K562 (cell line): ENCODE results near the gene GCN1. TPM values are rescaled to one million over a fixed set of nuclear protein-coding genes. Genes with fewer than 3 reads are reported as not detected.

Source experiments
- CHD4 ChIP-seq: fragments of 200-600 bp; sonication (generic); IDR thresholded peaks from 3 replicates; pipeline ENCODE4 v1.6.1; 2012; ENCODE audit warnings: low read depth, mild to moderate bottlenecking, mixed read lengths, low read length, inconsistent platforms; ENCODE audit not compliant: insufficient read depth, insufficient replicate concordance, poor library complexity, severe bottlenecking
- ETV1 ChIP-seq: fragments of 450-650 bp; conservative IDR thresholded peaks from 2 replicates; pipeline ENCODE4 v1.6.1; 2016; ENCODE audit warnings: missing genetic modification characterization, control low read depth, low read depth, missing compliant biosample characterization
- HDAC2 ChIP-seq: fragments of 450-650 bp; IDR thresholded peaks from 2 replicates; pipeline ENCODE4 v1.6.1; 2016; ENCODE audit warnings: mild to moderate bottlenecking
- HNRNPK ChIP-seq: fragments of 200-400 bp; formaldehyde crosslinking; IDR thresholded peaks from one replicate; pipeline ENCODE4 v1.6.1; 2018; ENCODE audit warnings: mild to moderate bottlenecking, low read depth, low read length; ENCODE audit not compliant: poor library complexity, severe bottlenecking
- JUND ChIP-seq, 2 experiments: IDR thresholded peaks; 2 replicates in 1 of 2; 3 replicates in 1 of 2; pipeline ENCODE4 v1.6.1; 2011; ENCODE audit warnings: borderline replicate concordance in 2 of 2, low read depth in 2 of 2, low read length in 2 of 2, improper control_type of control experiment in 1 of 2, missing biosample characterization in 1 of 2, missing genetic modification characterization in 1 of 2, missing genetic modification reagents in 1 of 2
- MED1 ChIP-seq: sonication (generic); formaldehyde crosslinking; IDR thresholded peaks from 2 replicates; pipeline ENCODE4 v1.8.1; 2023; ENCODE audit warnings: missing genetic modification reagents, borderline replicate concordance
- MXI1 ChIP-seq: IDR thresholded peaks from 2 replicates; pipeline ENCODE4 v1.6.1; 2011; ENCODE audit warnings: low read depth, mild to moderate bottlenecking, improper control_type of control experiment, low read length
- TEAD2 ChIP-seq: fragments of 450-650 bp; IDR thresholded peaks from 2 replicates; pipeline ENCODE4 v1.6.1; 2016; ENCODE audit warnings: missing genetic modification characterization, control low read depth, missing compliant biosample characterization
- XRCC4 ChIP-seq: IDR thresholded peaks from one replicate; pipeline ENCODE4 v1.6.1; 2011; ENCODE audit not compliant: insufficient read depth, insufficient read length; ENCODE audit errors: extremely low read depth
- polyA plus RNA-seq, 8 experiments: library from polyadenylated mRNA; depleted of rRNA in 4 of 8; stranded (reverse) in 5 of 8; unstranded in 3 of 8; fragments of >200 nt; fragmentation: Nextera tagmentation in 2 of 8; fragmentation: Illumina TruSeq in 1 of 8; extraction: Ambion mirVana in 2 of 8; extraction: Trizol in 1 of 8; gene quantifications; 2 replicates each; pipeline versions ENCODE4 v1.2.1 to v1.2.3, GENCODE V29; 2011 to 2014; ENCODE audit warnings: inconsistent platforms in 1 of 8, missing spikeins in 1 of 8
- total RNA-seq, 7 experiments: library from RNA; depleted of rRNA in 6 of 7; stranded (reverse); fragments of >200 nt in 6 of 7; fragmentation: Illumina TruSeq in 2 of 7; extraction: Trizol in 2 of 7; gene quantifications; 2 replicates each; pipeline versions ENCODE4 v1.2.1 to v1.2.3, GENCODE V29; 2011 to 2021; ENCODE audit warnings: low replicate concordance in 1 of 7
- TF ChIP-seq, protein P1 (sequence below): sonication (generic); formaldehyde crosslinking; IDR thresholded peaks from 2 replicates; pipeline ENCODE4 v1.4.0; 2020; ENCODE audit warnings: mild to moderate bottlenecking, missing genetic modification reagents
- TF ChIP-seq, protein P2 (sequence below), 2 experiments: fragments of 450-650 bp in 1 of 2; sonication (generic) in 1 of 2; formaldehyde crosslinking in 1 of 2; IDR thresholded peaks; 2 replicates each; pipeline versions ENCODE4 v1.7.1 to v1.9.0; 2016 to 2022; ENCODE audit warnings: inconsistent platforms in 1 of 2, mild to moderate bottlenecking in 1 of 2, missing genetic modification reagents in 1 of 2
- TF ChIP-seq, protein P3 (sequence below): IDR thresholded peaks from 2 replicates; pipeline ENCODE4 v1.6.1; 2011; ENCODE audit not compliant: insufficient read length; ENCODE audit errors: extremely low read depth

Gene GCN1
- total and polyA plus RNA-seq, 9 of the 15 experiments (the other 6 are each of a cell fraction or from before 2014, with no cell fraction given), result 11.9 to 190 (median 51.7) TPM

DNA sequence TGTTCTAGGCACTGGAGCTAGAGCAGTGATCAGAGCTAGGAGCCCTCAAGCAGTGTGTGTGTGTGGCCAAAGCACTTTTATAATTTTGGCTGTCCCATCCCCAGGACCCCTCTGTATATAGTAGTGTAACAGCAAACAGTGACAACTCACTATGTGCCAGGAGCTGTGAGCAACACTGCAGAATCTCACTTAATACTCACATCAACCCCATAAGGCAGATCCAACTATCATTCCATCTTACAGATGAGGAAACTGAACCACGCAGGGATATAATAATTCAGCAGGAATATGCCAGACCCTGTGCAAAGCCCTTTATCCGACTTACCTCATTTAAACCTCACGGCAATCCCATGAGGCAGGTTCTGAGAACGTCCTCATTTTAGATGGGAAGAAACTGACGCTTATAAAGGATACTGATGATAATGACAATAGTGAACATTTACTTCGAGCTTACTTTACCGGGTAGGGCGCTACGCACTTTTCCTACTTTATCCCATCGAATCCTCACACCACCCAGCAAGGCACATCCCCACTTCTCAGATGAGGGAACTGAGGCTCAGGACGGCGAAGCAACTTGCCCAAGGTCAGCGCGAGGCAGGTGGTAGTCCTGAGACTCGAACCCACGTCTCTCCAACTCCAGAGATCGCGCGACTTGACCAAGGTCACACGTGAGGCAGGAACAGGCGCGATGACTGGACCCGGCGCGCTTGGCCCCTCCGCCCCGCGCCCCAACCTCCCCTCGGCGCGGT, 78.6 kb downstream of the GCN1 start (continued):
- TF ChIP-seq, protein P1, sequence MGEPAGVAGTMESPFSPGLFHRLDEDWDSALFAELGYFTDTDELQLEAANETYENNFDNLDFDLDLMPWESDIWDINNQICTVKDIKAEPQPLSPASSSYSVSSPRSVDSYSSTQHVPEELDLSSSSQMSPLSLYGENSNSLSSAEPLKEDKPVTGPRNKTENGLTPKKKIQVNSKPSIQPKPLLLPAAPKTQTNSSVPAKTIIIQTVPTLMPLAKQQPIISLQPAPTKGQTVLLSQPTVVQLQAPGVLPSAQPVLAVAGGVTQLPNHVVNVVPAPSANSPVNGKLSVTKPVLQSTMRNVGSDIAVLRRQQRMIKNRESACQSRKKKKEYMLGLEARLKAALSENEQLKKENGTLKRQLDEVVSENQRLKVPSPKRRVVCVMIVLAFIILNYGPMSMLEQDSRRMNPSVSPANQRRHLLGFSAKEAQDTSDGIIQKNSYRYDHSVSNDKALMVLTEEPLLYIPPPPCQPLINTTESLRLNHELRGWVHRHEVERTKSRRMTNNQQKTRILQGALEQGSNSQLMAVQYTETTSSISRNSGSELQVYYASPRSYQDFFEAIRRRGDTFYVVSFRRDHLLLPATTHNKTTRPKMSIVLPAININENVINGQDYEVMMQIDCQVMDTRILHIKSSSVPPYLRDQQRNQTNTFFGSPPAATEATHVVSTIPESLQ (CRISPR knock-in tag), result no peak
- TF ChIP-seq HDAC2 (peak; percentile 52; the same call in 1 of the 2 replicates), HNRNPK (no peak), MXI1 (0 out of 2 replicates have a peak, but pooled peaks have one; percentile 21), CHD4 (peak; percentile 58), ETV1 (tag) (no peak), JUND (IDR thresholded peaks at IDR 0.05; ENCODE audit: borderline replicate concordance, low read depth, low read length) (0 out of 2 replicates have a peak, but pooled peaks have one; percentile 23), JUND (tag; IDR thresholded peaks at IDR 0.05; ENCODE audit: borderline replicate concordance, low read depth, low read length) (no peak), XRCC4 (no peak), TEAD2 (tag) (no peak), MED1 (no peak)
- TF ChIP-seq, protein P2, sequence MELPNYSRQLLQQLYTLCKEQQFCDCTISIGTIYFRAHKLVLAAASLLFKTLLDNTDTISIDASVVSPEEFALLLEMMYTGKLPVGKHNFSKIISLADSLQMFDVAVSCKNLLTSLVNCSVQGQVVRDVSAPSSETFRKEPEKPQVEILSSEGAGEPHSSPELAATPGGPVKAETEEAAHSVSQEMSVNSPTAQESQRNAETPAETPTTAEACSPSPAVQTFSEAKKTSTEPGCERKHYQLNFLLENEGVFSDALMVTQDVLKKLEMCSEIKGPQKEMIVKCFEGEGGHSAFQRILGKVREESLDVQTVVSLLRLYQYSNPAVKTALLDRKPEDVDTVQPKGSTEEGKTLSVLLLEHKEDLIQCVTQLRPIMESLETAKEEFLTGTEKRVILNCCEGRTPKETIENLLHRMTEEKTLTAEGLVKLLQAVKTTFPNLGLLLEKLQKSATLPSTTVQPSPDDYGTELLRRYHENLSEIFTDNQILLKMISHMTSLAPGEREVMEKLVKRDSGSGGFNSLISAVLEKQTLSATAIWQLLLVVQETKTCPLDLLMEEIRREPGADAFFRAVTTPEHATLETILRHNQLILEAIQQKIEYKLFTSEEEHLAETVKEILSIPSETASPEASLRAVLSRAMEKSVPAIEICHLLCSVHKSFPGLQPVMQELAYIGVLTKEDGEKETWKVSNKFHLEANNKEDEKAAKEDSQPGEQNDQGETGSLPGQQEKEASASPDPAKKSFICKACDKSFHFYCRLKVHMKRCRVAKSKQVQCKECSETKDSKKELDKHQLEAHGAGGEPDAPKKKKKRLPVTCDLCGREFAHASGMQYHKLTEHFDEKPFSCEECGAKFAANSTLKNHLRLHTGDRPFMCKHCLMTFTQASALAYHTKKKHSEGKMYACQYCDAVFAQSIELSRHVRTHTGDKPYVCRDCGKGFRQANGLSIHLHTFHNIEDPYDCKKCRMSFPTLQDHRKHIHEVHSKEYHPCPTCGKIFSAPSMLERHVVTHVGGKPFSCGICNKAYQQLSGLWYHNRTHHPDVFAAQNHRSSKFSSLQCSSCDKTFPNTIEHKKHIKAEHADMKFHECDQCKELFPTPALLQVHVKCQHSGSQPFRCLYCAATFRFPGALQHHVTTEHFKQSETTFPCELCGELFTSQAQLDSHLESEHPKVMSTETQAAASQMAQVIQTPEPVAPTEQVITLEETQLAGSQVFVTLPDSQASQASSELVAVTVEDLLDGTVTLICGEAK (IDR thresholded peaks at IDR 0.05), result peak; percentile 49; the same call in 1 of the 2 replicates
- TF ChIP-seq, protein P2 (CRISPR knock-in tag; IDR thresholded peaks at IDR 0.05), result no peak
- TF ChIP-seq, protein P3, sequence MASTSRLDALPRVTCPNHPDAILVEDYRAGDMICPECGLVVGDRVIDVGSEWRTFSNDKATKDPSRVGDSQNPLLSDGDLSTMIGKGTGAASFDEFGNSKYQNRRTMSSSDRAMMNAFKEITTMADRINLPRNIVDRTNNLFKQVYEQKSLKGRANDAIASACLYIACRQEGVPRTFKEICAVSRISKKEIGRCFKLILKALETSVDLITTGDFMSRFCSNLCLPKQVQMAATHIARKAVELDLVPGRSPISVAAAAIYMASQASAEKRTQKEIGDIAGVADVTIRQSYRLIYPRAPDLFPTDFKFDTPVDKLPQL, result no peak
